HuH-7 (cell line): ENCODE data around the gene MYO1B.

ENCODE experiments used
- DNase-seq: peaks from one replicate; pipeline ENCODE4 v3.0.0; 2011; ENCODE audit warnings: low spot score

Gene MYO1B

DNA sequence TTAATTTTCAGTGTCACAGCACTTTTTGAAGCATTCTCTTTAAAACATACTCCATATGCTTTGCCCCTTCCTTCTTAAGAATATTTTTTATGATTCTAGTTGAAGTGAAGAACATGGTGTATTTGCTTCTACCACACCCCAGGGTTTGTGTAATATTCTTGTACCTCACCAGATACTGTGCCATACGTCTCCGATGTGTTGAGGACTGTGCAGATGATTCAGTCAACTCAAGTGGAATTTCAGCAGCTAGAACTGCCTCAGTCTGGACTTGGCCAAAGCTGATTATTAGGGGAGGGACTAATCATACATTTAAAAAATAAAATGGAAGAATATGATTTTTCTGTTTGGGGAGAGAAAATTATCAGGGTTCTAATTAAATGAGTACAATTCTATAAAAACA is 115.7 kb downstream of the MYO1B start:
- DNase-seq = no peak

DNA sequence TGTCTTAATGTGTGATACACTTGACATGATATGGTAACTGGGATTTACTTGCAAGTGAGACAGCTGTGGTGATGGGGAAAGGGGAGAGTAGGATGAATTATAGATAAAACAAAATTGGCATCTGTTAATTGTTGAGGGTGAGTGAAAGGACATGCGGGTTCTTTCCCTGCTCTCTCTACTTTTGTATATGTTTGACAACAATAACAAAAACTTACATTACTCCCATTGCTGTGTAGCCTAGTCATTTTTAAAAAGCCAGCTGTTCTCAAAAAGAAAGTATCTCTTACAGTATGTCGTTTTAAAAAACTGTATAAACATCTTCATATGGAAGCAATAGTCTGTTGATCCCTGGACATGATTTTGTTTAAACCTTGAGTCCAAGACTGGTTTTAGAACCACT is 117.6 kb downstream of the MYO1B start:
- DNase-seq = no peak

- no peak for DNase-seq
These were observed 118.1 kb downstream of the MYO1B start for GRCh38 chr2:191363267-191363666.

GRCh38 chr2:191365089-191365488 is 119.9 kb downstream of the MYO1B start:
- no peak for DNase-seq

- no peak for DNase-seq
These were observed 121.0 kb downstream of the MYO1B start for GRCh38 chr2:191366199-191366598.

DNA sequence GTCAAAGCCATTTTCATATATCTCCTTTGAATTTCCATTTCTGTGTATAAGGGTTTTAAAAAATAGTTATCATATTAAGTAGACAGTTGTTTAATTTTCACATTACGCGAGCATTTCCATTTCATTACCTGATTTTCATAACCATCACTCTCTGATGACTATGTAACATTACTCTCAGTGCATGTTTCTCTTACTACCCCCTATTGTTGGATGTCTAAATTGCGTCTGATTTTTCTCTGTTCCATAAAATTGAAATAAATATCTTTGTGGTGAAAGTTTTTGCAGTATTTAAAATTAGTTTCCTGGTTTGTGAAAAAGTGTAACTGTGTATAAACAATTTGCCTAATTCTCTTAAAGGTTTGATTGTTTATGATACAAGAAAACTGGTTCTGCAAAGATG is 123.8 kb downstream of the MYO1B start:
- peak; percentile 12 for DNase-seq

DNA sequence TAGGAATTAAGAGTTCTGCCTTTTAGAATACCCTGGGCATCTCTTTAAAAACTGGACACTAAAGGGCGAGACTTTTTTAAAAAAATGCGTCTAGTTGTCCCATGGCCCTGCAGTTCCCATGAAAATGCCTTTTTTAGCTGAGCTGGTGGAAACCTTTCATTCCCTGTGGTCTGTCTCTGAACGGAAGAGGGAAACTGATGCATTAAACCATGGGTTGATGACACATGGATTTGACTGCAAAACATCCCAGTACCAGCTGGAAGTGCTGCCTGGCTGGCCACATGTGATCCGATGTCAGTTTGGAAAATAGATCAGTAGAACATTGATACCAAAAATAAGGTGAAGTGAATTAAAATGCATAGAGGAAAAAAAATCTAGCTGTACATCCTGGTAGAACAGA is 129.2 kb downstream of the MYO1B start:
- no peak for DNase-seq

GRCh38 chr2:191374939-191375338 is 129.7 kb downstream of the MYO1B start:
- no peak for DNase-seq

DNA sequence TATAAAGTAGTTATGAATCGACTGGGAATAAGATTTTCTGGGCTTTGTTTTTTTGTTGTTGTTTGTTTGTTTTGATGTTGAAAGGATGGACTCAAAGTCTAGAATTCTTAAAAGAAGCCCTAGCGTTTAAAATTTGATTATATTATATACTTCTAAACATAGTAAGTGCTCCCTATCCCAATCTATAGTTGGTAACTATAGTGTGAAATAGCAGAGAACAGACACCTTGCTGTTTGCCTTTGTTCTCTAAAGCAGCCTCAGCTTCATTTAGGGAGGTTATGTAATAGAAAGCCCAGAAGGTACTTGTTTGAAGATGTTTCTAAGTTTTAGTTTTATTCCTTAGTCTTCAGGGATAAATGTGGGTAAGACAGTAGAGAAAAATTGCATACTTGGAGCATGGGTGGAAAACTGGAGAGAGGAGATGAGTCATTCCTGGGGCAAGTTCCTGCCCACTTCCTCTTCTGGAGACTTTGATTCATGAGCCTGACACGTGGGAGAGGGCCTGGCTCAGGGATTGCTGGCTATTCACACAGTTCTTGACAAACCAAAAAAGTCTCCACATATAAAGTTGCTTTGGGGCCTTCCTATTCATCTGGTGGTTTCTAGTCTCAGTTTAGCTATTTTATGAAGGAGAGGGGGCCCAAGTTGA is 131.9 kb downstream of the MYO1B start:
- peak; percentile 42 for DNase-seq

- no peak for DNase-seq
These were observed 134.2 kb downstream of the MYO1B start for GRCh38 chr2:191379375-191379774.

DNA sequence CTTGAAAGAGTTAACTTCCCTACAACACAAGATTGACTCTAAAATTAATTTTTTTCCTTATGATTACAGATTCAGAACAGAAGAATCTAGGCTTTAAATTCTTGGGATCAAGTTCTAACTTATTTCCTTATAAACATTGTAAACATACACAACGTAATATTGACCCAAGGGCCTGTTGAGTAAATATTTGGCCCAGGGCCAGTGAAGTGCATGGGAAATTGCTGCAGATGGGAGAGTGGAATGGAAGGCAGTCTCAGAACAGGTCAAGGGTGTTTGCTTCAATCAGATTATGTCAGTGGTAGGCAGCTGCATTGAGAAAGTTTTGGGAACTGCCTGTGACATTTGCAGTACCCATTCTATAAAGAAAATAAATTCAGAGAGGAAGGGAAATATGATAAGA is 137.6 kb downstream of the MYO1B start:
- peak; percentile 73 for DNase-seq

DNA sequence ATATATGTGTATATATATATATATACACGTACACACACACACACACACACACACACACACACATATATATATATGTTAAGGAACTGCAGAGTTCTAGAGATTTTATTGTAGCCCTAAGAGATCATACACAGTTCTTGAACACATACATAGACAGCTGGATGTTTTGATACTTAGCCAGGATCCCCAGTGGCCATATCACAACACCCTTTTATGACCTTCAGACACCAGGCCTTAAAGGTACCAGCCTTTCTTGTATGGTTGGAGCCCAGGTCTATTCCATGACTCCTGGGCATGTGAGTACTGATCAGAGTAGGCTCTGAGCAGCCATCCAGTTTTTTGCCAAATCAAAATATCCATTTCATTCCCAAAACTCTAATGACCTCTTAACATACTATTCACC is 138.3 kb downstream of the MYO1B start:
- DNase-seq = no peak

GRCh38 chr2:191384829-191385228 is 139.6 kb downstream of the MYO1B start:
- DNase-seq = no peak

DNA sequence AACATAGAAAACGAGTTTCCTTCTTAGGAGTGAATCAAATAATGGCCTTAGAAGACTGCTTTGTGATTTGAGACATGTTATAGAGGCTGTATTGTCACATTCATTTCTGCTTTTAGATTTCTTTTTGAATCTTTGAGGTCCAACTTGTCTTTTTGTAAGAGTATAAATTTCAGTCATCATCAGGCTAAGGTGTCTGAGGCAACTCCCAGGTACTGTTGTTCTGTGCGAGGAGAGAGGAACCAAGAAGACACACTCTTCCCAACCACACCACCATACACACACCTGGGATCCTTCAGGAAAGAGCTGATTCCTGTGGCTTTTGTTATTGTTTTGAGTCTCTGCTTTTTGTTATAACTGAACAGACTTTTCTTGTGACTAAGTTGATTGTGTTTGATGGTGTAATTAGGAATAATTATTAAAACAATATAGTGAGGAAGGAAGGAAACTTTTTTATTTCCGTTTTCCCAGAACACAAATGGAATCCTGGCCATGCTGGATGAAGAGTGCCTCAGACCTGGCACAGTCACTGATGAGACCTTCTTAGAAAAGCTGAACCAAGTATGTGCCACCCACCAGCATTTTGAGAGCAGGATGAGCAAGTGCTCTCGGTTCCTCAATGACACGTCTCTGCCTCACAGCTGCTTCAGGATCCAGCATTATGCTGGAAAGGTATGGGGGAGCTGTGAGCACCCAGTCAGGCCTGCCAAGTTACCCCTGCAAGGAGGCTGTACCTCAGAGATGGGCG is 140.4 kb downstream of the MYO1B start:
- no peak for DNase-seq

DNA sequence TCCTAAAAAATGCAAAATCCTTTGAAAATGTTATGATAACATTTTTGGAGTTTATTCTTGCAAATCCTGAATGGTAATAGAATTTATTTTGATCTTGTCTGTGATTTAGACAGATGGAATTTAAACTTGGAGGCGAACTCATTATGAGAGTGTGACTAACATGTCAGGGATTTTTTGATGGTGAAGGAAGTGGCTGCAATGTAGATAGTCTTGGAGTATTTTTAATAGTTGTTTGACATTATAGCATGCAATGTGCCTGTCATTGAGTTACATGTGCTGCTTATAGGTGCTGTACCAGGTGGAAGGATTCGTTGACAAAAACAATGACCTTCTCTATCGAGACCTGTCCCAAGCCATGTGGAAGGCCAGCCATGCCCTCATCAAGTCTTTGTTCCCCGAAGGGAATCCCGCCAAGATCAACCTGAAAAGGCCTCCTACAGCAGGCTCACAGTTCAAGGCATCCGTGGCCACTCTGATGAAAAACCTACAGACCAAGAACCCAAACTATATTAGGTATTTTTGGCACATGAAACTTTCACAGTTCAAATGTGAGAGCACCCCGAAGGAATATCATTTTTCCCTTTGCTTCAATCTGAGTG is 141.8 kb downstream of the MYO1B start:
- DNase-seq = no peak

GRCh38 chr2:191389288-191389687 is 144.1 kb downstream of the MYO1B start:
- DNase-seq = no peak

GRCh38 chr2:191391171-191391570 is 146.0 kb downstream of the MYO1B start:
- no peak for DNase-seq

DNA sequence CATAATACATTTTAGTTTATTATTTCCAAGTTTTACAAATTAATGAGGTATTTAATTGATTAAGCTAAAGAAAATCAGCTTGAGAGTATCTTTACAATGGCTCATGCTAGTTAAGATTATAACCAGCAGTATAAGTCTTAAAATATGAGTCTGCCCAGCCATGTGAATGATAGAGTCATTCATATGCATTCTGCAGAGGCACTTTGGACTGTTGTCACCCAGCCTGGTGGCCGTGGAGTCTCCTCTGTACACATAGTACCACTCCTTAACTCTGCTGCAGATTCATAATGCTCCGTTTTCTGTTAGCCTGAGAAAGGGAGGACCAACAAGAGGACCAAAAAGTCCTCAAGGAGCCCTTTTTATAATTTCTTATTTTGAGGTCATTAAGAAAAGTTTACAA is 148.8 kb downstream of the MYO1B start:
- DNase-seq = no peak

- DNase-seq = no peak
These were observed 151.6 kb downstream of the MYO1B start for GRCh38 chr2:191396794-191397193.

DNA sequence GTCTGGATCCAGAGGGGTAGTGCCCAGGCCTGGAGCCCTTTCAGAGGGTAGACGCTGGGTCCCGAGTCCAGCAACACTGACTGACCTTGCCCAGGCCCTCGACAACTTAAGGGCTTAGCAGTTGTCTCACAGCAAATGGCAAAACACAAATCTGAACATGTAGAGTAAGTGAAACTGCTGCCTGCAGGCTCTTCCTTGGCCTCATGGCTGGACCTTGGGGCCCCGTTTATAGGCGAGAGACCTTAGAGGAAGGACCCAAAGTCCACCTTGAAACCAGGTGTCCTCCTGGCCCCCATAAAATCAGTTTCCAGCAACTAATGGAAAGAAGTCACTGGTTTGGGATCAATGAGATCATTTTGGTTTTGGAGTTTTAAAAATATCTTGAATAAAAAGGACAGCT is 154.4 kb downstream of the MYO1B start:
- DNase-seq = no peak

DNA sequence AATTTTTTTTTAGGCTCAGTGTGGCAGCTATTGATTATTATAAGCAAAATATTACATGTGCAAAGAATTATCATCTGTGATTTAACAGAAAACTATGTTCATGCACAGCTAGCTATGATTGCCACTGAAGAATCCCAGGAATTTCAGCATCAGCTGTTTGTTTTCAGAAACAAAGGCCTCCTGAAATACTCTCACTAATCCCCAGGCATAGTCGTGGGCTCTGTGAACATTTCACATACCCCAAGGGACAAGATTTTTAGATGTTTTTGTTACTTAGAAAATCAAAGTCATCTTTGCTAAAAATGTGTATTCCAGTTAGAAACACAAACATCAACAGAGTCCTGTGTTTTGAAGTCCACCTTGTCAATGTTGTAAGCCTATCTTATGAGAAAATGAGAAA is 156.1 kb downstream of the MYO1B start:
- DNase-seq = peak; percentile 21

DNA sequence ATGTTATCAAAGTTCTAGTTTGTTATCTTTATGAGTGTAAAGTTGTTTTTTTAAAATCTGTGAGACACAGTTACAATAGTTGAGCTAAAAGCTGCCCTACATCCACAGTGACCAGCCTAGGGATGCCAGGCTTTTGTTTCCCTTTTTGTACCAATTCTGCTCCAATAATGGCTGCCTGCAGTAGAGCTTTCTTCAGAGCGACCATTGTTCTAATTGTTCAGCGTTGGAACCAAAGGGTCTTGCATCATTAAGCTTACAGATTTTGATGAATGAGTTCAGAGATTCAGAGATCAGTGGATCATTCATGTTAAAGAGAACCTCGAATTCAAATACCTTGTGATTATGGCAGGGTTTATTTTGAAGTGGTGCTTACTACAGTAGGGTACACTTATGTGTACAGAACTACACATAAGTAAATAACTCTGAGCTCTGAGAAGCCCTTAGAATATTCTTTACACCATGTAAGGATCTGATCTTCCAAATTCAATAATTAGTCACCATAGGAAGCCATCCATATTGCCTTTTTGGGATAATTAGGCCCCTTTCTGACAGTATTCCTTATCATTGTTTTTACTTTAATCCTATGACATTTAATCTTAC is 157.9 kb downstream of the MYO1B start:
- DNase-seq = no peak

DNA sequence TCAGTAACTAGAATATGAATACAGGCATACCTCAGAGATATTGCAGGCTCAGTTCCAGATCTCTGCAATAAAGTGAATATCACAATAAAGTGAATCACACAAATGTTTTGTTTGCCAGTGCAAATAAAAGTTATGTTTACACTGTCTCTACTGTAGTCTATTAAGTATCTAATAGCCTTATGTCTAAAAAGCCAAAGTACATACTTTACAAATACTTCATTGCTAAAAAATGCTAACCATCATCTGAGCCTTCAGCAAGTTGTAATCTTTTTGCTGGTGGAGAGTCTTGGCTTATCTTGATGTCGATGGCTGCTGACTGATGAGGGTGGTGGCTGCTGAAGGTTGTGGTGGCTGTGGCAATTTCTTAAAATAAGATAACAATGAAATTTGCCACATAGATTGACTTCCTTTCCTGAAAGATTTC is 159.4 kb downstream of the MYO1B start:
- no peak for DNase-seq
